ENCODE measurements around the gene DDX6. TPM values are rescaled to one million over a fixed set of nuclear protein-coding genes. Genes with fewer than 3 reads are reported as not detected.
A peak's percentile ranks its signal among the peaks of the same experiment; 100 is the strongest.
"Not testable (repeated sequence)": the region's sequence is repeated elsewhere in the genome, so short reads cannot be mapped to it uniquely, and the experiment has no call there.

DDX6 gene
- total RNA-seq, 2 experiments from 2014 or later, result 46.5 to 128 TPM

DNA sequence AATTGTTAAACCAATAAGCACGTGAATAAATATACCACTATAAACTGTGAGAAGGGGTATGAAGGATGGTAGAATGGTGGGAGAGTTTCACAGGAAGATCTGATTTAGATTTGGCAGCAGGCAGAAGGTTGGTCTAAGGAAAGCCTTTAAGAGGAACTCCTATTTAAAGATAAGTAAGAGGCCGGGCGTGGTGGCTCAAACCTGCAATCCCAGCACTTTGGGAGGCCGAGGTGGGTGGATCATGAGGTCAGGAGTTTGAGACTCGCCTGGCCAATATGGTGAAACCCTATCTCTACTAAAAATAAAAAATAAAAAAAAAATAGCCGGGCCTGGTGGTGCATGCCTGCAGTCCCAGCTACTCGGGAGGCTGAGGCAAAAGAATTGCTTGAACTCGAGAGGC lies 46.9 kb upstream of the DDX6 start:
- CTCF ChIA-PET (ENCODE audit: unreplicated experiment), result no interaction called here

GRCh38 chr11:118834427-118835028 lies 43.6 kb upstream of the DDX6 start:
- no peaks in the 10 kb centered on the region for H4K20me1 ChIP-seq (ENCODE audit: insufficient read depth, low read length)
- H3K4me1 ChIP-seq (ENCODE audit: insufficient read depth, low read length, poor library complexity, severe bottlenecking), result peaks cover 31% of the 10 kb centered on the region
- no peak overlapping the region for H3K27ac ChIP-seq (ENCODE audit: low read depth, low read length, poor library complexity, severe bottlenecking)
- peak overlapping the region; percentile 90 for H2AFZ ChIP-seq (ENCODE audit: low read length)
- no peaks in the 10 kb centered on the region for H3K9me3 ChIP-seq (ENCODE audit: low read length)
- no peaks in the 10 kb centered on the region for H3K36me3 ChIP-seq (ENCODE audit: insufficient read depth, low read length)
- POLR2A ChIA-PET, result interaction anchor here (0.7 to 2.8 kb wide), 10 partner anchors 9 to 61 kb away, joined by 3 to 12 read pairs (median 4); no protein-coding TSS in a partner anchor
- no TSS peak for BruUV-seq (replicated peaks)
- CTCF ChIA-PET (ENCODE audit: unreplicated experiment), result no interaction called here
- no peak for DNase-seq (ENCODE audit: low spot score)
- no peaks in the 10 kb centered on the region for H3K9me2 ChIP-seq (ENCODE audit: insufficient read depth, low read length)
- intact Hi-C loops (cut with micrococcal nuclease; ENCODE audit: unreplicated experiment), result no loop called here
- TF ChIP-seq CTCF (conservative IDR thresholded peaks at IDR 0.05; ENCODE audit: low read length) (no peak), EZH2phosphoT487 (IDR thresholded peaks at IDR 0.05; ENCODE audit: borderline replicate concordance, low read depth, low read length) (no peak)
- H3K79me2 ChIP-seq (ENCODE audit: insufficient read depth, low read depth, low read length), result no peaks in the 10 kb centered on the region
- H3K4me2 ChIP-seq (ENCODE audit: low read length), result peak overlapping the region; percentile 63
- peak overlapping the region; percentile 24 for H3K4me3 ChIP-seq (ENCODE audit: low read depth, low read length, poor library complexity, severe bottlenecking)

More for the DNA sequence above, 46.9 kb upstream of the DDX6 start:
- POLR2A ChIA-PET, result interaction anchor here (1.0 kb wide), 1 partner anchor 12 kb away, joined by 3 read pairs; no protein-coding TSS in a partner anchor
- H2AFZ ChIP-seq (ENCODE audit: low read length), result peak overlapping the region; percentile 40
- H3K36me3 ChIP-seq (ENCODE audit: insufficient read depth, low read length), result no peaks in the 10 kb centered on the region
- peaks cover 53% of the 10 kb centered on the region for H3K4me1 ChIP-seq (ENCODE audit: insufficient read depth, low read length, poor library complexity, severe bottlenecking)
- TF ChIP-seq EZH2phosphoT487 (IDR thresholded peaks at IDR 0.05; ENCODE audit: borderline replicate concordance, low read depth, low read length), result no peak
- no peak for TF ChIP-seq CTCF (conservative IDR thresholded peaks at IDR 0.05; ENCODE audit: low read length)
- BruUV-seq (replicated peaks), result no TSS peak
- DNase-seq (ENCODE audit: low spot score), result no peak
- no peaks in the 10 kb centered on the region for H3K9me2 ChIP-seq (ENCODE audit: insufficient read depth, low read length)
- H3K4me3 ChIP-seq (ENCODE audit: low read depth, low read length, poor library complexity, severe bottlenecking), result no peak overlapping the region
- H3K79me2 ChIP-seq (ENCODE audit: insufficient read depth, low read depth, low read length), result no peaks in the 10 kb centered on the region
- H4K20me1 ChIP-seq (ENCODE audit: insufficient read depth, low read length), result no peaks in the 10 kb centered on the region
- peak overlapping the region; percentile 30 for H3K27ac ChIP-seq (ENCODE audit: low read depth, low read length, poor library complexity, severe bottlenecking)
- intact Hi-C loops (cut with micrococcal nuclease; ENCODE audit: unreplicated experiment), result loop anchor here (2.0 kb wide), 2 partner anchors 17 to 33 kb away; no protein-coding TSS in a partner anchor
- peak overlapping the region; percentile 36; the same call in 1 of the 2 replicates for H3K4me2 ChIP-seq (ENCODE audit: low read length)
- no peaks in the 10 kb centered on the region for H3K9me3 ChIP-seq (ENCODE audit: low read length)

- no peak for DNase-seq (ENCODE audit: low spot score)
- POLR2A ChIA-PET, result interaction anchor here (0.7 to 3.1 kb wide), 5 partner anchors 25 to 468 kb away, joined by 3 to 11 read pairs (median 4); partner anchors contain the start of gene DDX6
- Histone ChIP-seq H3K27ac (ENCODE audit: low read depth, low read length, poor library complexity, severe bottlenecking) (no peak overlapping the region), H3K9me2 (ENCODE audit: insufficient read depth, low read length) (no peaks in the 10 kb centered on the region), H3K36me3 (ENCODE audit: insufficient read depth, low read length) (no peaks in the 10 kb centered on the region), H3K4me1 (ENCODE audit: insufficient read depth, low read length, poor library complexity, severe bottlenecking) (peaks cover 26% of the 10 kb centered on the region), H3K4me2 (ENCODE audit: low read length) (no peak overlapping the region), H3K9me3 (ENCODE audit: low read length) (no peaks in the 10 kb centered on the region; the same call in 1 of the 2 replicates), H3K79me2 (ENCODE audit: insufficient read depth, low read depth, low read length) (no peaks in the 10 kb centered on the region), H2AFZ (ENCODE audit: low read length) (0 out of 2 replicates have a peak overlapping the region, but pooled peaks have one; percentile 17), H4K20me1 (ENCODE audit: insufficient read depth, low read length) (no peaks in the 10 kb centered on the region), H3K4me3 (ENCODE audit: low read depth, low read length, poor library complexity, severe bottlenecking) (no peak overlapping the region)
- TF ChIP-seq EZH2phosphoT487 (IDR thresholded peaks at IDR 0.05; ENCODE audit: borderline replicate concordance, low read depth, low read length) (no peak), CTCF (conservative IDR thresholded peaks at IDR 0.05; ENCODE audit: low read length) (no peak)
- CTCF ChIA-PET (ENCODE audit: unreplicated experiment), result no interaction called here
- BruUV-seq (replicated peaks), result no TSS peak
- intact Hi-C loops (cut with micrococcal nuclease; ENCODE audit: unreplicated experiment), result no loop called here
Measured at GRCh38 chr11:118827118-118827517, 36.2 kb upstream of the DDX6 start.

- H3K79me2 ChIP-seq (ENCODE audit: insufficient read depth, low read depth, low read length); BruUV-seq (replicated peaks); intact Hi-C loops (cut with micrococcal nuclease; ENCODE audit: unreplicated experiment); H3K27ac ChIP-seq (ENCODE audit: low read depth, low read length, poor library complexity, severe bottlenecking); H3K9me3 ChIP-seq (ENCODE audit: low read length); H4K20me1 ChIP-seq (ENCODE audit: insufficient read depth, low read length); H3K36me3 ChIP-seq (ENCODE audit: insufficient read depth, low read length); H3K4me3 ChIP-seq (ENCODE audit: low read depth, low read length, poor library complexity, severe bottlenecking); H3K9me2 ChIP-seq (ENCODE audit: insufficient read depth, low read length); H2AFZ ChIP-seq (ENCODE audit: low read length); DNase-seq (ENCODE audit: low spot score): not testable (repeated sequence)
- Histone ChIP-seq H3K4me2 (ENCODE audit: low read length) (0 out of 2 replicates have a peak overlapping the region, but pooled peaks have one; percentile 18), H3K4me1 (ENCODE audit: insufficient read depth, low read length, poor library complexity, severe bottlenecking) (peaks cover 61% of the 10 kb centered on the region)
- ChIA-PET POLR2A (interaction anchor here (0.6 to 1.3 kb wide), 11 partner anchors 8 to 527 kb away, joined by 3 to 7 read pairs (median 4); partner anchors contain the start of gene DDX6), CTCF (ENCODE audit: unreplicated experiment) (interaction anchor here (0.6 kb wide), 1 partner anchor 55 kb away, joined by 3 read pairs; no protein-coding TSS in a partner anchor)
Measured at GRCh38 chr11:118822936-118823510, 32.1 kb upstream of the DDX6 start.

All from OCI-LY7 (cell line).